Measurements from ENCODE around the gene ILF3.
"Not testable (repeated sequence)": the region's sequence is repeated elsewhere in the genome, so short reads cannot be mapped to it uniquely, and the experiment has no call there.

Gene ILF3

GRCh38 chr19:10675214-10675613 lies 21.1 kb downstream of the ILF3 start:
- H3K4me3 ChIP-seq (ENCODE audit: low read depth, low read length); H2AFZ ChIP-seq (ENCODE audit: low read length, unreplicated experiment); H3K27me3 ChIP-seq (ENCODE audit: insufficient read depth, low read length); H3K27ac ChIP-seq (ENCODE audit: low read depth, low read length); H3K4me1 ChIP-seq (ENCODE audit: control insufficient read depth, insufficient read depth, low read length, unreplicated experiment): not testable (repeated sequence)
- H3K36me3 ChIP-seq (ENCODE audit: insufficient read depth, low read length) = peaks cover 18% of the 10 kb centered on the region; the same call in 1 of the 2 replicates
- peaks cover 50% of the 10 kb centered on the region for H3K79me2 ChIP-seq (ENCODE audit: control insufficient read depth, insufficient read depth, low read length, unreplicated experiment)

- Histone ChIP-seq H3K4me1 (ENCODE audit: control insufficient read depth, insufficient read depth, low read length, unreplicated experiment) (no peaks in the 10 kb centered on the region), H3K27me3 (ENCODE audit: insufficient read depth, low read length) (no peaks in the 10 kb centered on the region), H3K79me2 (ENCODE audit: control insufficient read depth, insufficient read depth, low read length, unreplicated experiment) (peaks cover 30% of the 10 kb centered on the region), H3K4me3 (ENCODE audit: low read depth, low read length) (no peak overlapping the region), H3K27ac (ENCODE audit: low read depth, low read length) (no peak overlapping the region), H2AFZ (ENCODE audit: low read length, unreplicated experiment) (no peak overlapping the region), H3K36me3 (ENCODE audit: insufficient read depth, low read length) (peaks cover 23% of the 10 kb centered on the region; the same call in 1 of the 2 replicates)
Measured at GRCh38 chr19:10677751-10678150, 23.6 kb downstream of the ILF3 start.

- no peaks in the 10 kb centered on the region for H3K27me3 ChIP-seq (ENCODE audit: insufficient read depth, low read length)
- peaks cover 19% of the 10 kb centered on the region; the same call in 1 of the 2 replicates for H3K36me3 ChIP-seq (ENCODE audit: insufficient read depth, low read length)
- no peak overlapping the region for H3K4me3 ChIP-seq (ENCODE audit: low read depth, low read length)
- no peak overlapping the region for H2AFZ ChIP-seq (ENCODE audit: low read length, unreplicated experiment)
- H3K79me2 ChIP-seq (ENCODE audit: control insufficient read depth, insufficient read depth, low read length, unreplicated experiment) = peaks cover 22% of the 10 kb centered on the region
- H3K27ac ChIP-seq (ENCODE audit: low read depth, low read length) = no peak overlapping the region
- no peaks in the 10 kb centered on the region for H3K4me1 ChIP-seq (ENCODE audit: control insufficient read depth, insufficient read depth, low read length, unreplicated experiment)
Measured at GRCh38 chr19:10678813-10679212, 24.7 kb downstream of the ILF3 start.

GRCh38 chr19:10679743-10680142 lies 25.6 kb downstream of the ILF3 start:
- Histone ChIP-seq H3K79me2 (ENCODE audit: control insufficient read depth, insufficient read depth, low read length, unreplicated experiment) (peaks cover 23% of the 10 kb centered on the region), H2AFZ (ENCODE audit: low read length, unreplicated experiment) (no peak overlapping the region)

DNA sequence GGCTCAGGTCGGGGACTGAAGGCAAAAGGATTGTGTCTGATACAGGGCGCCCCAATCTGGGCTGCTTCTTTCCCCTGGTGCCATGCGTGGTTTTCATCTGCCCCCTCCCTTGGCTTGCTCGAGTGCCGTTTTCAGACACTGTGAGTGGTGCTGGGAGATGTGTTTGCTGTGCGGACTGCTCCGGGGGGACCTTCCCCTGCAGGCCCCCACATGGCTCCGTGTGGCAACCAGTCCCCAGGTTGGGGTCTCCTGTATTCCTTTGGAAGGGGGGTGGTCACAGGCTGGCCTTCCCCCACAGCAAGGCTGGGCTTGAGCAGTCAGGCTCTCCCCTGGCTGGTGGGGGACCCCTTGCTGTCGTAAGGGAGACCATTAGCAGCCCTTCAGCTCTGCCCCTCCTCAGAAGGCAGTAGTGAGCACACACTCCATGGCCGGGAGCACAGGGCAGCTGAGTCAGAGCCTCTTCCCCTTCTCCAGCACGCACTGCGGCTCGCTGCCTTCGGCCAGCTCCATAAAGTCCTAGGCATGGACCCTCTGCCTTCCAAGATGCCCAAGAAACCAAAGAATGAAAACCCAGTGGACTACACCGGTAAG lies 26.5 kb downstream of the ILF3 start:
- H3K27ac ChIP-seq (ENCODE audit: low read depth, low read length) = no peak overlapping the region
- H3K27me3 ChIP-seq (ENCODE audit: insufficient read depth, low read length) = no peaks in the 10 kb centered on the region
- H3K4me1 ChIP-seq (ENCODE audit: control insufficient read depth, insufficient read depth, low read length, unreplicated experiment) = no peaks in the 10 kb centered on the region
- H3K4me3 ChIP-seq (ENCODE audit: low read depth, low read length) = no peak overlapping the region
- H3K36me3 ChIP-seq (ENCODE audit: insufficient read depth, low read length) = peaks cover 25% of the 10 kb centered on the region
- no peak overlapping the region for H2AFZ ChIP-seq (ENCODE audit: low read length, unreplicated experiment)
- peaks cover 18% of the 10 kb centered on the region for H3K79me2 ChIP-seq (ENCODE audit: control insufficient read depth, insufficient read depth, low read length, unreplicated experiment)

More at GRCh38 chr19:10679743-10680142, 25.6 kb downstream of the ILF3 start:
- H3K27ac ChIP-seq (ENCODE audit: low read depth, low read length) = no peak overlapping the region
- peaks cover 20% of the 10 kb centered on the region for H3K36me3 ChIP-seq (ENCODE audit: insufficient read depth, low read length)
- no peaks in the 10 kb centered on the region for H3K27me3 ChIP-seq (ENCODE audit: insufficient read depth, low read length)
- no peak overlapping the region for H3K4me3 ChIP-seq (ENCODE audit: low read depth, low read length)
- H3K4me1 ChIP-seq (ENCODE audit: control insufficient read depth, insufficient read depth, low read length, unreplicated experiment) = no peaks in the 10 kb centered on the region

DNA sequence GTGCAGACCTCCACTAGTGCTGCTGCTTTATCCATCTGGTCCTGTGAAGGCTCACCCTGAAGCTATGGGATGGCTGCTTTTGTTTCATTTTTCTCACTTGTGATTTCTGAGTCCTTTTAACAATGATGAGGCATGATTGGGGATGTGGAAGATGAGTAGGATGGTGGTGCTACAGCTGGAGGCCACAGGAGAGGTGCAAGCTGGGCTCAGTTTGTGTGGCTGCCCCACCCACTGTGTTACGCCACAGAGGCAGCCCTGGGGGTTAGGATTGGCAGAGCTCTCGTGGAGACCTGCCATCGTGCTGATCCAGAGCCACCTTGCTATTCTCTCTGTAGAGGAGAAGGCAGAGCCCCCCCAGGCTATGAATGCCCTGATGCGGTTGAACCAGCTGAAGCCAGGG lies 27.5 kb downstream of the ILF3 start:
- peaks cover 5% of the 10 kb centered on the region for H3K4me1 ChIP-seq (ENCODE audit: control insufficient read depth, insufficient read depth, low read length, unreplicated experiment)
- no peak overlapping the region for H3K4me3 ChIP-seq (ENCODE audit: low read depth, low read length)
- no peak overlapping the region for H2AFZ ChIP-seq (ENCODE audit: low read length, unreplicated experiment)
- H3K36me3 ChIP-seq (ENCODE audit: insufficient read depth, low read length) = peaks cover 25% of the 10 kb centered on the region
- H3K79me2 ChIP-seq (ENCODE audit: control insufficient read depth, insufficient read depth, low read length, unreplicated experiment) = peaks cover 15% of the 10 kb centered on the region
- no peak overlapping the region for H3K27ac ChIP-seq (ENCODE audit: low read depth, low read length)
- no peaks in the 10 kb centered on the region for H3K27me3 ChIP-seq (ENCODE audit: insufficient read depth, low read length)

GRCh38 chr19:10682397-10683063 lies 28.4 kb downstream of the ILF3 start:
- Histone ChIP-seq H3K4me1 (ENCODE audit: control insufficient read depth, insufficient read depth, low read length, unreplicated experiment) (peaks cover 5% of the 10 kb centered on the region), H3K79me2 (ENCODE audit: control insufficient read depth, insufficient read depth, low read length, unreplicated experiment) (peaks cover 10% of the 10 kb centered on the region), H3K27ac (ENCODE audit: low read depth, low read length) (no peak overlapping the region), H2AFZ (ENCODE audit: low read length, unreplicated experiment) (no peak overlapping the region), H3K27me3 (ENCODE audit: insufficient read depth, low read length) (no peaks in the 10 kb centered on the region), H3K36me3 (ENCODE audit: insufficient read depth, low read length) (peaks cover 19% of the 10 kb centered on the region), H3K4me3 (ENCODE audit: low read depth, low read length) (no peak overlapping the region)

DNA sequence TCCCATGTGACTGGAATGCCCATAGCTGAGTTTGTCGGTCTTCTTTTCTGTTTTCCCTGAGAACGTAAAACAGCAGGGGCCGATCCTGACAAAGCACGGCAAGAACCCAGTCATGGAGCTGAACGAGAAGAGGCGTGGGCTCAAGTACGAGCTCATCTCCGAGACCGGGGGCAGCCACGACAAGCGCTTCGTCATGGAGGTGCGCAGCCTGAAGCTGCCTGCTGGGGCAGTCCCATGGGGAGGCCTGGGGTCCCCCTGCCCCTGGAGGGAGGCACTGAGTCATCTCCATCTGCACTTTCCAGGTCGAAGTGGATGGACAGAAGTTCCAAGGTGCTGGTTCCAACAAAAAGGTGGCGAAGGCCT lies 28.9 kb downstream of the ILF3 start:
- Histone ChIP-seq H3K27me3 (ENCODE audit: insufficient read depth, low read length) (no peaks in the 10 kb centered on the region), H3K27ac (ENCODE audit: low read depth, low read length) (no peak overlapping the region), H3K4me1 (ENCODE audit: control insufficient read depth, insufficient read depth, low read length, unreplicated experiment) (peaks cover 5% of the 10 kb centered on the region), H3K79me2 (ENCODE audit: control insufficient read depth, insufficient read depth, low read length, unreplicated experiment) (peaks cover 8% of the 10 kb centered on the region), H3K36me3 (ENCODE audit: insufficient read depth, low read length) (peaks cover 19% of the 10 kb centered on the region), H3K4me3 (ENCODE audit: low read depth, low read length) (no peak overlapping the region), H2AFZ (ENCODE audit: low read length, unreplicated experiment) (no peak overlapping the region)

DNA sequence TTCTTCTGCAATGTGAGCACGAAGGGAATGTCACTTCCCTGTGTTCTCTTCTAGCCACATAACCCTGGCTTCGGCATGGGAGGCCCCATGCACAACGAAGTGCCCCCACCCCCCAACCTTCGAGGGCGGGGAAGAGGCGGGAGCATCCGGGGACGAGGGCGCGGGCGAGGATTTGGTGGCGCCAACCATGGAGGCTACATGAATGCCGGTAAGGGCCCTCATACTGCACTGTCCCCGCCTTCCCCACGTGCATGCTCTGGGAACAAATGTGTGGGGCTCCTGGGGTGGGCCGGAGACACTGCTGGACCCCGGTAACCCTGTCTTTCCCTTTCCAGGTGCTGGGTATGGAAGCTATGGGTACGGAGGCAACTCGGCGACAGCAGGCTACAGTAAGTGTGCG lies 29.4 kb downstream of the ILF3 start:
- Histone ChIP-seq H3K4me3 (ENCODE audit: low read depth, low read length) (no peak overlapping the region), H3K4me1 (ENCODE audit: control insufficient read depth, insufficient read depth, low read length, unreplicated experiment) (peaks cover 5% of the 10 kb centered on the region), H3K27ac (ENCODE audit: low read depth, low read length) (no peak overlapping the region), H3K79me2 (ENCODE audit: control insufficient read depth, insufficient read depth, low read length, unreplicated experiment) (peaks cover 10% of the 10 kb centered on the region), H3K36me3 (ENCODE audit: insufficient read depth, low read length) (peaks cover 17% of the 10 kb centered on the region), H2AFZ (ENCODE audit: low read length, unreplicated experiment) (no peak overlapping the region), H3K27me3 (ENCODE audit: insufficient read depth, low read length) (no peaks in the 10 kb centered on the region)

- H3K79me2 ChIP-seq (ENCODE audit: control insufficient read depth, insufficient read depth, low read length, unreplicated experiment) = peaks cover 10% of the 10 kb centered on the region
Measured at GRCh38 chr19:10685210-10685609, 31.1 kb downstream of the ILF3 start.

DNA sequence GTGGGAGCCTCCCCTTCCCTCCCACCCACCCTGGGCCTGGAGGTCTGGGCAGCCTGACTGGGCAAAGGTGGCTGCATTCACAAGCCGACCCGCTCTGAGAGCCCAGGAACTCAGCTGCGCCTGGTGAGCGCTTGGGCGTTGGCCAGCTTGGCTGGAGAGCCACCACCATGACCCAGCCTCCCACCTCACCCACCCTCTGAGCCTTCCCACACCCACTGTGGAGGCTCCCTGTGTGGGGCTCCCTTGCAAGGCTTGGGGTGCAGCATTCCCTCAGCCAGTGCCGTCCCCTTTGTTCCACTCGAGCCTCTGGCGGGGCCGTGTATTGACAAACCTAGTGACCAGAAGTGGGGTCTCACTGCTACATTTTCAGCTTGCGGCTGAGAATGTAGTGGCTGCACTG lies 32.0 kb downstream of the ILF3 start:
- peaks cover 10% of the 10 kb centered on the region for H3K79me2 ChIP-seq (ENCODE audit: control insufficient read depth, insufficient read depth, low read length, unreplicated experiment)
- H3K27ac ChIP-seq (ENCODE audit: low read depth, low read length) = peak overlapping the region; percentile 52; the same call in 1 of the 2 replicates
- no peak overlapping the region for H2AFZ ChIP-seq (ENCODE audit: low read length, unreplicated experiment)
- peaks cover 9% of the 10 kb centered on the region for H3K4me1 ChIP-seq (ENCODE audit: control insufficient read depth, insufficient read depth, low read length, unreplicated experiment)
- H3K27me3 ChIP-seq (ENCODE audit: insufficient read depth, low read length) = no peaks in the 10 kb centered on the region
- no peak overlapping the region for H3K4me3 ChIP-seq (ENCODE audit: low read depth, low read length)
- peaks cover 9% of the 10 kb centered on the region for H3K36me3 ChIP-seq (ENCODE audit: insufficient read depth, low read length)

More at GRCh38 chr19:10685210-10685609, 31.1 kb downstream of the ILF3 start:
- Histone ChIP-seq H3K27ac (ENCODE audit: low read depth, low read length) (no peak overlapping the region), H3K27me3 (ENCODE audit: insufficient read depth, low read length) (no peaks in the 10 kb centered on the region), H3K4me1 (ENCODE audit: control insufficient read depth, insufficient read depth, low read length, unreplicated experiment) (peaks cover 9% of the 10 kb centered on the region), H3K36me3 (ENCODE audit: insufficient read depth, low read length) (peaks cover 12% of the 10 kb centered on the region), H3K4me3 (ENCODE audit: low read depth, low read length) (no peak overlapping the region), H2AFZ (ENCODE audit: low read length, unreplicated experiment) (no peak overlapping the region)

All from ACC112 (cell line).